Uterus (tissue), 4 donors: ENCODE data around the gene MPP1. TPM values are rescaled to one million over a fixed set of nuclear protein-coding genes. Genes with fewer than 3 reads are reported as not detected.
A peak's percentile ranks its signal among the peaks of the same experiment; 100 is the strongest.

Experiments
- DNase-seq, 2 donors: peaks; one replicate each; pipeline ENCODE4 v3.0.0-alpha.2; 2019 to 2020
- H3K27ac ChIP-seq, 2 donors: fragments of 200-600 bp; sonication (generic); 1 replicate in 1 of 2; 2 replicates in 1 of 2; pipeline ENCODE4 v1.5.1; 2016 to 2018
- H3K27me3 ChIP-seq, 2 donors: fragments of 200-600 bp; sonication (generic); one replicate each; pipeline ENCODE4 v1.5.1; 2018 to 2019; ENCODE audit warnings: control low read depth in 1 of 2
- H3K36me3 ChIP-seq, 2 donors: fragments of 200-600 bp; sonication (generic); one replicate each; pipeline ENCODE4 v1.5.1; 2019; ENCODE audit warnings: control low read depth in 1 of 2
- H3K4me1 ChIP-seq, 2 donors: fragments of 200-600 bp; sonication (generic); one replicate each; pipeline ENCODE4 v1.5.1; 2018 to 2019; ENCODE audit warnings: control low read depth in 1 of 2
- H3K4me3 ChIP-seq, 2 donors: fragments of 200-600 bp; sonication (generic); 1 replicate in 1 of 2; 2 replicates in 1 of 2; pipeline ENCODE4 v1.5.1; 2018 to 2019; ENCODE audit warnings: mild to moderate bottlenecking in 1 of 2
- H3K9me3 ChIP-seq, 2 donors: fragments of 200-600 bp; sonication (generic); one replicate each; pipeline ENCODE4 v1.5.1; 2019; ENCODE audit warnings: control low read depth in 1 of 2
- POLR2A ChIP-seq, 2 donors: fragments of 450-650 bp; IDR thresholded peaks; one replicate each; pipeline ENCODE4 v1.6.1; 2016; ENCODE audit warnings: antibody characterized with exemption in 2 of 2, mild to moderate bottlenecking in 1 of 2, moderate library complexity in 1 of 2
- intact Hi-C: fragments of 100-400 bp; cut with DNase I; formaldehyde crosslinking; loops from one replicate; pipeline ENCODE4 v1.15.1; 2023; ENCODE audit warnings: low total_unique reads
- total RNA-seq, 4 donors: library from RNA; depleted of rRNA in 3 of 4; stranded (reverse); fragments of >200 nt in 3 of 4; gene quantifications; one replicate each; pipeline versions ENCODE4 v1.1.0 to v1.2.4, GENCODE V29; 2014 to 2023
- TF ChIP-seq, protein P1 (sequence below), 4 experiments: fragments of 200-600 bp in 2 of 4; fragments of 450-650 bp in 2 of 4; sonication (generic) in 2 of 4; IDR thresholded peaks; one replicate each; pipeline ENCODE4 v1.5.1; 2016 to 2019; ENCODE audit warnings: antibody characterized with exemption in 4 of 4, mild to moderate bottlenecking in 2 of 4, moderate library complexity in 1 of 4
- donor health status: DM: yes; HTN: yes; CAD: no.

Gene MPP1
- total RNA-seq, 4 donors from 2014 or later = 8.5 to 31.0 (median 20.4) TPM

DNA sequence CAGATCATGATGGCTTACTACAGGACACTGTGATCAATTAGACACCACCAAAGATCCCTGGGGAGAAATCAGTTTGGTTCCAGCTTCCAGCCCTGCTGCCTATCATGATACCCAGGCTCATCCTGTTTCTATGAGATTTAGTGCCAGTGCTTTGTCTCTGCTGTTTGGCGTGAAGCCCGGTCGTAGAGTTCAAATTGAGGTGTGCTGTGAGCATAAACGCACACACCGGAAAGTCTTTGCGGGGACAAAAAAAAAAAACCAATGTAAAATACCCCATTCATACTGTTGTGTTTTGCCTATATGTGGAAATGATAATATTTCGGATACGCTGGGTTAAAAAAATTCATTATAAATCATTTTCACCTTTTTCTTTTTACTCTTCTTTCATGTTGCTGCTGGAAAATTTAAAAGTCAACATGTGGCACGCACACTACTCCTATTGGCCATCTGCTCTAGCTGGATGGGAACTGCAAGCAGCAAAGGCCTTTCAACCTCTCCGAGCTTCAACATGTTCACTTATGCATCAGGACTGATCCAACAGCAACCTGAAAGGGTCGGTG lies 43.2 kb downstream of the MPP1 start:
- no peaks in the 10 kb centered on the region for H3K36me3 ChIP-seq
- no peak for TF ChIP-seq POLR2A (IDR thresholded peaks at IDR 0.05)
- TF ChIP-seq, protein P1, sequence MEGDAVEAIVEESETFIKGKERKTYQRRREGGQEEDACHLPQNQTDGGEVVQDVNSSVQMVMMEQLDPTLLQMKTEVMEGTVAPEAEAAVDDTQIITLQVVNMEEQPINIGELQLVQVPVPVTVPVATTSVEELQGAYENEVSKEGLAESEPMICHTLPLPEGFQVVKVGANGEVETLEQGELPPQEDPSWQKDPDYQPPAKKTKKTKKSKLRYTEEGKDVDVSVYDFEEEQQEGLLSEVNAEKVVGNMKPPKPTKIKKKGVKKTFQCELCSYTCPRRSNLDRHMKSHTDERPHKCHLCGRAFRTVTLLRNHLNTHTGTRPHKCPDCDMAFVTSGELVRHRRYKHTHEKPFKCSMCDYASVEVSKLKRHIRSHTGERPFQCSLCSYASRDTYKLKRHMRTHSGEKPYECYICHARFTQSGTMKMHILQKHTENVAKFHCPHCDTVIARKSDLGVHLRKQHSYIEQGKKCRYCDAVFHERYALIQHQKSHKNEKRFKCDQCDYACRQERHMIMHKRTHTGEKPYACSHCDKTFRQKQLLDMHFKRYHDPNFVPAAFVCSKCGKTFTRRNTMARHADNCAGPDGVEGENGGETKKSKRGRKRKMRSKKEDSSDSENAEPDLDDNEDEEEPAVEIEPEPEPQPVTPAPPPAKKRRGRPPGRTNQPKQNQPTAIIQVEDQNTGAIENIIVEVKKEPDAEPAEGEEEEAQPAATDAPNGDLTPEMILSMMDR (IDR thresholded peaks at IDR 0.05) = no peak
- no peaks in the 10 kb centered on the region for H3K4me1 ChIP-seq
- peak overlapping the region; percentile 58 to 74 for H3K27ac ChIP-seq
- H3K9me3 ChIP-seq = no peaks in the 10 kb centered on the region
- DNase-seq = no peak
- intact Hi-C loops = no loop called here
- no peaks in the 10 kb centered on the region for H3K27me3 ChIP-seq
- peak overlapping the region; percentile 16 to 52 for H3K4me3 ChIP-seq

DNA sequence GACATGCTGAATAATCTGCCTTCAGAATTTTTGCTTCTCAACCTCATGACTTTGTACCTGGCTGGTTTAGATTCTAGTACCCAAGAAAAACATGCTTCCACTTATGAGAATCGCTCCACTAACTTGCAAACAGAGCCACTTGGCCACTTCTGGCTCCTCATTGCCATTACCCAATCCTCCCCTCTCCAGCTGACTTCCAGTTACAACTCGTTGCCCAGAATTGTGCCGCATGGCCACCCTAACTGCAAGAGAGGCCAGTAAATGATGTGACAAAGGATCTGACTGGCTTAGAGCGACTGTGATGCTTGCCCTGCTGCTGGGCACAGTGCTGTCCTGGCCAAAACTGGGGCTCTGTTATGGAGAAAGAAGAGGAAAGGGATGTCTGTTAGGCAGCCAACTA lies 46.6 kb downstream of the MPP1 start:
- intact Hi-C loops = no loop called here

DNA sequence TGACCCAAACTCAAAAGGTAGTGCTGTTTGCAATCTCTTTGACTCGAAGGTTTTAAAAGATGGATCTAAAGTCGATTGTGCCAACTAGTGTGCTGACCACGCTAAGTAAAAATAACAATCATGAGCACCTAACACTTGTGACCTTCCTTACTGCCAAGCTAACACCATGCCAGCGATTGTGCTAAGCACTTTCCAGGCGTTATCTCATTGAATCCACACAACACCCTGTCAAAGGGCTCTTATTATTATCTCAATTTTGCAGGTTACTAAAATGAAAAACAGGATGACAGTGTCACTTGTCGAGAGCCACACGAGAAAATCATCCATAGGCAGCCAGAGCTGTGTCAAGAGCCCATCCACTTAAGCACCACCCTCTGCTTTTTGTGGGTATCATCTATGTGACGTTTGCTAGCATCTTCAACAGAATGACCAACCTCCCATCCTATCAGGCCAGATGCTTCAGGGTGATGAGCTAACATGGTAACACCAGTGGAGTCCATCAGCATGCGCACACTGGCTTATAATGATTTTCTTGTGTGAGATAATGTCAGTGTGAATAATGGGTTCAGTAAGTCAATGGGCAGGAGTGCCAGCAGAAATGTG lies 53.5 kb downstream of the MPP1 start:
- Histone ChIP-seq H3K4me3 (no peak overlapping the region), H3K27ac (no peak overlapping the region), H3K9me3 (no peaks in the 10 kb centered on the region), H3K36me3 (no peaks in the 10 kb centered on the region), H3K4me1 (peaks cover 0 to 3% of the 10 kb centered on the region in 2 donors), H3K27me3 (no peaks in the 10 kb centered on the region)
- TF ChIP-seq, protein P1 (IDR thresholded peaks at IDR 0.05) = no peak
- TF ChIP-seq POLR2A (IDR thresholded peaks at IDR 0.05) = no peak
- no peak for DNase-seq
- intact Hi-C loops = no loop called here

More for the DNA sequence above, 46.6 kb downstream of the MPP1 start:
- Histone ChIP-seq H3K4me1 (no peaks in the 10 kb centered on the region), H3K9me3 (no peaks in the 10 kb centered on the region), H3K27ac (no peak overlapping the region), H3K27me3 (no peaks in the 10 kb centered on the region), H3K4me3 (no peak overlapping the region), H3K36me3 (no peaks in the 10 kb centered on the region)
- no peak for TF ChIP-seq POLR2A (IDR thresholded peaks at IDR 0.05)
- TF ChIP-seq, protein P1 (IDR thresholded peaks at IDR 0.05) = no peak
- DNase-seq = no peak

DNA sequence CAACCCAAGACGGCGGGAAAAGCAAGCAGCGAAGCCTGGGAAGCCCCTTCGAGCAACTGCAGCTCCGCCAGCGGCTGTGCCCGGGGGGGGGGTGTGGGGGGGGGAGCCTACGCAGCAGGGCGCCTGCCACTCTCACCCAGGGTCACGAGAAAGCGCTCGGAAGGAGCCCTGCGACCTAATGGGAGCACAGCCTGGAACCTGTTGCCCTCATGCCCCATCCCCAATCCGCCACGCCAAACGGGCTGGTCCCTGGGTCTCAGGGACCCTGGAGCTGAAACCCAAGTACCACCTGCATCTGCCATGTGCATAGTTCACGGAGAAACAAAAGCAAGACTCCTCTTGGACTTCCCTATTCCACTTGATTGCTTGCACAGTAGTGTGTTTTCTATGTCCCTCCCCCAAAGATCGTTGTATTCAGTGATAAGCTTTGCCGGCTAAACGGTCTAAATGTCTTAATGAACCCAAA lies 54.0 kb downstream of the MPP1 start:
- no peak for DNase-seq
- H3K4me3 ChIP-seq = peak overlapping the region in 1 of 2 donors; percentile 33
- intact Hi-C loops = no loop called here
- H3K4me1 ChIP-seq = peaks cover 0 to 3% of the 10 kb centered on the region in 2 donors
- TF ChIP-seq POLR2A (IDR thresholded peaks at IDR 0.05) = no peak
- TF ChIP-seq, protein P1 (IDR thresholded peaks at IDR 0.05) = no peak
- H3K27me3 ChIP-seq = no peaks in the 10 kb centered on the region
- H3K27ac ChIP-seq = peak overlapping the region; percentile 32 to 66
- no peaks in the 10 kb centered on the region for H3K36me3 ChIP-seq
- H3K9me3 ChIP-seq = no peaks in the 10 kb centered on the region
